GM10248 (cell line): Measurements from ENCODE around the gene DNLZ.

Experiments
- CTCF ChIA-PET: fragments of 300-600 bp; sonication (Branson Sonifier 250); formaldehyde crosslinking; extraction: SDS; loops from one replicate; lab custom pipeline; 2021; ENCODE audit warnings: antibody characterized with exemption; lab: Yijun Ruan, JAX
- POLR2A ChIA-PET: fragments of 350-650 bp; sonication (Branson Sonifier 250); formaldehyde crosslinking; extraction: SDS; loops from one replicate; lab custom pipeline; 2020; ENCODE audit warnings: antibody characterized with exemption; lab: Yijun Ruan, JAX
- DNase-seq: peaks from one replicate; pipeline ENCODE4 v3.0.0; 2012; ENCODE audit errors: extremely low spot score
- TF ChIP-seq, protein P1 (sequence below): IDR thresholded peaks from 2 replicates; pipeline ENCODE4 v1.5.1; 2012; ENCODE audit warnings: mild to moderate bottlenecking, low read depth; ENCODE audit errors: extremely low read depth, missing control alignments, control extremely low read depth

Gene DNLZ

DNA sequence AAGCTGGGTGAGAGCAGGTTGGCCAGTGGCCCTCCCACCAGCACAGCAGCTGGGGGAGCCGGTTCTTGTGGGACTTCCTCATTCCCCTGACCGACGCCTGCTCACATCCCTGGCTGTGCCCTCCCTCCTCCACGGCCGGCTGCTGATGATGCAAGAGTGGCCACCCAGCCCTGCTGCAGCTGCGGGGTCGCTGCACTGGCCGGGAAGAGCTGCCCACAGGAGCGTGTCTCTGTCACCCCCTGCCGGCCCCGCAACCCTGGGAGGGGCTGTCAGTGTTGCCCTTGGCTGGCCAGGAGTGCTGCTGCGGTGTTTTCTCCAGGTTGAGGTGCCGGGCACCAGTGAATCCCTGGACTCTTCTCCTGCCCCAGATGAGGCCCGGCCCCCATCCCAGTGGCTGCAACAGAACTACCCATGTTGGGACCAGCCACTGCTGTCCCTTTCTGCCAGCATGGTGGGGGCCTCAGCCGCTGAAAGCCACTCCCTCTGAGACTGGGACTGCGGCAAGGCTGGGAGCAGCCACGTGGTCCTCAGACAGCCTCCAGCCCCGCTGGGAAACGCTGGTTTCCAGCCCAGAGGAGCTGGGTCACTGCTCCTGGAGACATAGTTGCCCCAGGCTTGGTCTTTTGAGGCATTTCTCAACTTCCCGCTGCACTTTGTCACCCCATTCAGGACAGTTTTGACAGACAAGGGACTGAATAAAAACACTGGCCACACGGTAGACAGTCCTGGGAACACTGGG is 9.2 kb upstream of the DNLZ start:
- POLR2A ChIA-PET, result interaction anchor here (0.6 kb wide), 1 partner anchor 13 kb away, joined by 4 read pairs; no protein-coding TSS in a partner anchor
- CTCF ChIA-PET, result interaction anchor here (5.4 kb wide), 1 partner anchor 10 kb away, joined by 39 read pairs; the partner anchor contains the start of gene DNLZ
- TF ChIP-seq, protein P1, sequence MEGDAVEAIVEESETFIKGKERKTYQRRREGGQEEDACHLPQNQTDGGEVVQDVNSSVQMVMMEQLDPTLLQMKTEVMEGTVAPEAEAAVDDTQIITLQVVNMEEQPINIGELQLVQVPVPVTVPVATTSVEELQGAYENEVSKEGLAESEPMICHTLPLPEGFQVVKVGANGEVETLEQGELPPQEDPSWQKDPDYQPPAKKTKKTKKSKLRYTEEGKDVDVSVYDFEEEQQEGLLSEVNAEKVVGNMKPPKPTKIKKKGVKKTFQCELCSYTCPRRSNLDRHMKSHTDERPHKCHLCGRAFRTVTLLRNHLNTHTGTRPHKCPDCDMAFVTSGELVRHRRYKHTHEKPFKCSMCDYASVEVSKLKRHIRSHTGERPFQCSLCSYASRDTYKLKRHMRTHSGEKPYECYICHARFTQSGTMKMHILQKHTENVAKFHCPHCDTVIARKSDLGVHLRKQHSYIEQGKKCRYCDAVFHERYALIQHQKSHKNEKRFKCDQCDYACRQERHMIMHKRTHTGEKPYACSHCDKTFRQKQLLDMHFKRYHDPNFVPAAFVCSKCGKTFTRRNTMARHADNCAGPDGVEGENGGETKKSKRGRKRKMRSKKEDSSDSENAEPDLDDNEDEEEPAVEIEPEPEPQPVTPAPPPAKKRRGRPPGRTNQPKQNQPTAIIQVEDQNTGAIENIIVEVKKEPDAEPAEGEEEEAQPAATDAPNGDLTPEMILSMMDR, result peak; percentile 11
- peak; percentile 50 for DNase-seq

DNA sequence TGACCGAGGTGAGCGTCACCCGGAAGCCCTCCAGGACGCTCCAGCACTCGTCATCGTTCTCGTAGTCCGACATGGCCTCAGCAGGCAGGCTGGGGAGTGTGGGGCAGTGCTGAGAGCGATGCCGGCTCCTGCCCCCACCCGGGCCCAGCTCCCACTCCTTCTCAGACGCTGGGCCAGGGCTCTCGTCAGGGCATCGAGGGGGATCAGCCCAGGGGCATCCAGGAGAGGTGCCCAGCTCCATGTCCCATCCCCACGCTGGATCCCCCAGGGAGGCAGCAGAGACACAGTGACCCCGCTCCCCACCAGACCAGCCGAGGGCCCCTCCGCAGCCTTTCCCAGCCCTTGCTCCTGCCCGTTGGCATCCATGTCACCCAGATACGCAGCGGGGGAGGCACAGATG is 8.5 kb upstream of the DNLZ start:
- CTCF ChIA-PET, result interaction anchor here (5.4 kb wide), 1 partner anchor 9 kb away, joined by 39 read pairs; the partner anchor contains the start of gene DNLZ
- TF ChIP-seq, protein P1, result no peak
- DNase-seq, result no peak
- POLR2A ChIA-PET, result no interaction called here

DNA sequence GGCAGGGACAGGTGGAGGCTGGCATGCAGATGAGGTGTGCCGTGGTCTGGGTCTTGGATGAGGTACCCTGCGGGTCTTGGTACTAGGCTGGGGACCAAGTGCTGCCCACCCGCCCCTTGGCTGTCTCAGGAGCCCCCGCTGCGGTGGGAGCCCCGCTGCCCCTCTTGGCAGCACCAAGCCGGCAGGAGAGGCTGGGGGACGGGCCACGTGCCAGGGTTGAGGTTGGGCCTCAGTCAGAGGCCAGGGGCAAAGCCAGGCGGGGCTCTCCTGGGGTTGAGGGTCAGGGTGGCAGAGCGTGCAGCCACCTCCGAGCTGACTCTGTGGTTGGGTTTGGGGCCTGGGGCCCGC is 8.0 kb upstream of the DNLZ start:
- ChIA-PET CTCF (interaction anchor here (5.4 kb wide), 1 partner anchor 9 kb away, joined by 39 read pairs; the partner anchor contains the start of gene DNLZ), POLR2A (no interaction called here)

DNA sequence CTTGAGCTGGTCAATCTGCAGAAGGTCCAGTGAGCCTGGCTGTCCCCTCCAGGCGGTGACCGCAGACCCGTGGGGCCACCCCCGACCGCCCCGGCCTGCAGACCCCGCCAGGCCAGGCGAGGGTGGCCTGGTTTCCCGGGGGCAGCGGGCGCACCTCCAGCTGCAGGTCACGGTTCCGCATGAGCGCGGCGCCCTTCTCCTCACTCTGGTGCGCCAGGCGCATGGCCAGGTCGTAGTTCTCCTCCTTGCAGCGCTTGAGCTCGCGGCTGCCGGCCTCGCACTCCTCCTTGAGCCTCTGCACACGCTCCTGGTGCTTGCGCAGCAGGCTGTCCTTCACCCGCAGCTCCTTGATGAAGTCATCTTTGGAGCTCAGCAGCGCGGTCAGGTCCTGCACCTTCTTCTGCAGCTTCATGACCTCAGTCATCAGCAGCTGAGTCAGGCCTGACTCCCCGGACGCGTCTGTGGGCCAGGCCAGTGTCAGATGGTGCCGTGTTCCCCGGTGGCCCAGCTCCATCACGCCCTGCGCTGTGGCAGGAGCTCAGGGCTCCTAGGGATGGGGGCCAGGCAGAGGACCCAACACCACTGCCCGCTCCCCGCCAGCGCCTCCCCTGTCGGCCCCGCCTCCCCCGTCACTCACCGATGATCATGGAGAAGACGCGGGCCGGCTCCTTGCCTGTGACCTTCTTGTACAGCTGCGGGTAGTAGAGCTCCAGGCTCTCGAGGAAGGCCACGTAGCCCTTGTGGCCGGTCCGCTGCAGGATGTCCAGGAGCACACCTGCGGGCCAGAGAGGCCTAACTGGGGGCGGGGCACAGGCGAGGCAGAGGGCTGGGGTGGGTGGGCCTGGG is 7.4 kb upstream of the DNLZ start:
- DNase-seq, result no peak
- TF ChIP-seq, protein P1, result no peak
- POLR2A ChIA-PET, result no interaction called here
- CTCF ChIA-PET, result interaction anchor here (5.4 kb wide), 1 partner anchor 8 kb away, joined by 39 read pairs; the partner anchor contains the start of gene DNLZ

More for the DNA sequence above, 8.0 kb upstream of the DNLZ start:
- TF ChIP-seq, protein P1, result no peak
- no peak for DNase-seq

DNA sequence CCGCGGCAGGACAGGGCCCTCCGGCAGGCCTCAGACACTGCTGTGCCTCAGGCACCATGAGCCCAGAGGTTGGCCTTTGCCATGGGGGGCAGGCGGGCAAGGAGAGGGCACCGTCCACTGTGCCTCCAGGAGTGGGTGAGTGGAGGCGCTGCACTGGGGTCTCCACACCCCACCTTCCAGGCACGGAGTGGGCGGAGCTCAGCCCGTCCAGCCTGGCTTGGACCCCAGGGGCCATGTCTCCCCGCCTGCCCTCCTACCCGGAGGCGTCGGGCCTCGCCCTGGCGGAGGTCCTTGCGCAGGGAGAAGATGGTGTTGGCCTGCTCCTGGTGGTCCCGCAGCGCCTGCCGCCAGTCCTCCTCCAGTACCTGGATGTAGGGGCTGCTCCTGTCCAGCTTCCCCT is 6.5 kb upstream of the DNLZ start:
- no peak for DNase-seq
- TF ChIP-seq, protein P1, result no peak
- CTCF ChIA-PET, result no interaction called here
- POLR2A ChIA-PET, result no interaction called here

DNA sequence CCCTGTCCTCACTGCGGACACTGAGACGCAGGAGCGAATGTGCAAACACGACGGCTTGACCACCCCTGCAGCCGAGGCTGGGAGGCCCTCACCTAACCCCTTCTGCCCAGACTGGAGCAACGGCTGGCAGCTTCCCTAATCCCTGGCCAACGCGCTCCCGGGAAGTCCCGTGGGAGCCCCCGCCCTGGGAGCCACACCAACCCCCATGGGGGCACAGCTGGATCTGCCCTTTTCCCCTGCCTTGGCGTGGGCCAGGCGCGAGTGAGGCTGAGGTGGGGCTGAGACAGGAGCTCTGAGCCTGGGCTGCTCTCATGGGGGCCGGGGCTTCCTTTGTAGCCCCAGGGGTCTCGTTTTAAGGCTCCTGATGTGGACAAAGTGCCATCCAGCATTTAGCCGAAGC is 4.6 kb upstream of the DNLZ start:
- CTCF ChIA-PET, result interaction anchor here (1.7 kb wide), 1 partner anchor 28 kb away, joined by 4 read pairs; no protein-coding TSS in a partner anchor
- TF ChIP-seq, protein P1, result no peak
- no peak for DNase-seq

More for the DNA sequence above, 4.6 kb upstream of the DNLZ start:
- POLR2A ChIA-PET, result no interaction called here
